Activated CD4-positive, alpha-beta T cell treated with anti-CD3 and anti-CD28 coated beads for 4 hours (primary cell): ENCODE data around the gene ATAD2B.
"Not testable (repeated sequence)": the region's sequence is repeated elsewhere in the genome, so short reads cannot be mapped to it uniquely, and the experiment has no call there.

Source experiments
- DNase-seq, 2 donors: peaks; one replicate each; pipeline ENCODE4 v3.0.0-alpha.2; 2020

ATAD2B gene

GRCh38 chr2:23926750-23927571, at the start of gene ATAD2B:
Gene ATAD2B, minus strand, starts transcription at chr2:23927123. Its CDS starts 353 bp downstream, at chr2:23926770.
- DNase-seq: peak; percentile 89 to 92

- DNase-seq: no peak
These were observed 40.9 kb upstream of the ATAD2B start for GRCh38 chr2:23967846-23968245.

- DNase-seq: no peak
These were observed 27.5 kb upstream of the ATAD2B start for GRCh38 chr2:23954325-23955014.

GRCh38 chr2:23953625-23954024, 26.7 kb upstream of the ATAD2B start:
- no peak for DNase-seq

- DNase-seq: not testable (repeated sequence)
These were observed 25.6 kb upstream of the ATAD2B start for GRCh38 chr2:23952558-23952957.

GRCh38 chr2:23947350-23947749, 20.4 kb upstream of the ATAD2B start:
- DNase-seq: no peak

- no peak for DNase-seq
These were observed 18.1 kb upstream of the ATAD2B start for GRCh38 chr2:23944976-23945375.

- DNase-seq: no peak
These were observed 17.6 kb upstream of the ATAD2B start for GRCh38 chr2:23944527-23944926.

- DNase-seq: no peak
These were observed 16.7 kb upstream of the ATAD2B start for GRCh38 chr2:23943666-23944065.

- DNase-seq: no peak
These were observed 14.7 kb upstream of the ATAD2B start for GRCh38 chr2:23941644-23942043.

- DNase-seq: peak in 1 of 2 donors; percentile 36
These were observed 14.0 kb upstream of the ATAD2B start for GRCh38 chr2:23940718-23941620.

- peak; percentile 67 to 69 for DNase-seq
These were observed 13.2 kb upstream of the ATAD2B start, which contains the start of gene UBXN2A for GRCh38 chr2:23939987-23940717. Gene UBXN2A, plus strand, starts transcription at chr2:23940463. Its CDS starts 17,852 bp downstream, at chr2:23958315.

GRCh38 chr2:23934259-23934658, 7.3 kb upstream of the ATAD2B start:
- DNase-seq: no peak

GRCh38 chr2:23926290-23926749, 603 bp downstream of the ATAD2B start:
- peak; percentile 14 to 32 for DNase-seq

- DNase-seq: peak; percentile 55 to 56
These were observed 1.1 kb downstream of the ATAD2B start for GRCh38 chr2:23925702-23926289.

GRCh38 chr2:23924589-23925359, 2.1 kb downstream of the ATAD2B start:
- DNase-seq: no peak

- DNase-seq: no peak
These were observed 8.0 kb downstream of the ATAD2B start for GRCh38 chr2:23918837-23919489.

- DNase-seq: no peak
These were observed 10.1 kb downstream of the ATAD2B start for GRCh38 chr2:23916727-23917405.

- no peak for DNase-seq
These were observed 11.6 kb downstream of the ATAD2B start for GRCh38 chr2:23915327-23915726.

GRCh38 chr2:23912054-23912453, 14.9 kb downstream of the ATAD2B start:
- DNase-seq: no peak
